Mammary epithelial cell (primary cell): ENCODE data around the gene LSM6.

Experiments used
- EZH2 ChIP-seq: IDR thresholded peaks from 2 replicates; pipeline ENCODE4 v1.6.1; 2012; ENCODE audit warnings: low read length, inconsistent platforms, borderline replicate concordance
- TF ChIP-seq, protein P1 (sequence below), 2 donors: IDR thresholded peaks in 1 of 2; conservative IDR thresholded peaks in 1 of 2; 2 replicates each; pipeline ENCODE4 v1.5.1; 2011 to 2012; ENCODE audit warnings: inconsistent platforms in 2 of 2, low read length in 2 of 2, mild to moderate bottlenecking in 2 of 2, control low read depth in 1 of 2, low read depth in 1 of 2; ENCODE audit not compliant: insufficient read depth in 1 of 2; ENCODE audit errors: extremely low read depth in 1 of 2

DNA sequence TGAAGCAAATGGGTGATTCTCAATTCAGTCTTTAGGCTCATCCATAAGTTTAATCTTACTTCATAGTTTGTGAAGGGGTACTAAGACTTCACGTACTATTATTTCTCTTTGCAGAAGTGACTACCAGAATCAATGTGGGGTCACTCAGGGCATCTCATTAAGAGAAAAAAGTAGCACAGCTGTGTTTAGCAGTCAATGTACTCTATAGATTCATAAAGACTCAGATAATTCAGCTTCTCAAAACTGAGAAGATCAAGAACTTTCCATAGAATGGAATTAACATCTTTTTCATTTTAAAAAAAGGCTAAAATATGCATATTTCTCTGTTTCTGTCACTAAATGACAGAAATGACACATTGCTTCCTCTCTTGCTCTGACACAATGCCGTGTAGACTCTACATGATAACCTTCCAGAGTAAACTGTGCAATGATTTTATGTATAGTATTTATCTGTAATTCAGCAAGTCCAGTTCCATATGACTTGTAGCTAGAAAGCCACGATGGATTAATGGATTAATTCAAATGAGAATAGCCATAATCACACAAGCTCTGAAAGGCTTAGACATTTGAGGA is 20.3 kb upstream of the LSM6 start:
- TF ChIP-seq, protein P1, sequence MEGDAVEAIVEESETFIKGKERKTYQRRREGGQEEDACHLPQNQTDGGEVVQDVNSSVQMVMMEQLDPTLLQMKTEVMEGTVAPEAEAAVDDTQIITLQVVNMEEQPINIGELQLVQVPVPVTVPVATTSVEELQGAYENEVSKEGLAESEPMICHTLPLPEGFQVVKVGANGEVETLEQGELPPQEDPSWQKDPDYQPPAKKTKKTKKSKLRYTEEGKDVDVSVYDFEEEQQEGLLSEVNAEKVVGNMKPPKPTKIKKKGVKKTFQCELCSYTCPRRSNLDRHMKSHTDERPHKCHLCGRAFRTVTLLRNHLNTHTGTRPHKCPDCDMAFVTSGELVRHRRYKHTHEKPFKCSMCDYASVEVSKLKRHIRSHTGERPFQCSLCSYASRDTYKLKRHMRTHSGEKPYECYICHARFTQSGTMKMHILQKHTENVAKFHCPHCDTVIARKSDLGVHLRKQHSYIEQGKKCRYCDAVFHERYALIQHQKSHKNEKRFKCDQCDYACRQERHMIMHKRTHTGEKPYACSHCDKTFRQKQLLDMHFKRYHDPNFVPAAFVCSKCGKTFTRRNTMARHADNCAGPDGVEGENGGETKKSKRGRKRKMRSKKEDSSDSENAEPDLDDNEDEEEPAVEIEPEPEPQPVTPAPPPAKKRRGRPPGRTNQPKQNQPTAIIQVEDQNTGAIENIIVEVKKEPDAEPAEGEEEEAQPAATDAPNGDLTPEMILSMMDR (conservative IDR thresholded peaks at IDR 0.05 in 1 of 2, IDR thresholded peaks at IDR 0.05 in 1 of 2; ENCODE audit: extremely low read depth in 1 of 2, insufficient read depth in 1 of 2, low read depth in 1 of 2, low read length in 2 of 2) = no peak
- TF ChIP-seq EZH2 = no peak
